Smooth muscle cell (in vitro differentiated cells): ENCODE results near the gene CTNNA2. TPM values are rescaled to one million over a fixed set of nuclear protein-coding genes. Genes with fewer than 3 reads are reported as not detected.
A peak's percentile ranks its signal among the peaks of the same experiment; 100 is the strongest.

Experiments used
- DNase-seq: peaks from one replicate; lab custom pipeline; 2025; ENCODE audit not compliant: unreplicated experiment; lab: John Stamatoyannopoulos, UW
- H2AFZ ChIP-seq: fragments of 200-600 bp; sonication (generic); 2 replicates; pipeline ENCODE4 v1.6.0; 2016; ENCODE audit warnings: antibody characterized with exemption, low read depth, mild to moderate bottlenecking
- H3F3A ChIP-seq: fragments of 200-600 bp; sonication (generic); 2 replicates; pipeline ENCODE4 v1.6.0; 2017; ENCODE audit warnings: antibody characterized with exemption, low read depth
- H3K27ac ChIP-seq: fragments of 200-600 bp; sonication (generic); 2 replicates; pipeline ENCODE4 v1.5.1; 2016; ENCODE audit warnings: low read depth, mild to moderate bottlenecking
- H3K27me3 ChIP-seq: fragments of 200-600 bp; sonication (generic); 2 replicates; pipeline ENCODE4 v1.6.1; 2016; ENCODE audit warnings: low read depth, mild to moderate bottlenecking
- H3K36me3 ChIP-seq: fragments of 200-600 bp; sonication (generic); 2 replicates; pipeline ENCODE4 v1.5.1; 2016; ENCODE audit warnings: low read depth
- H3K4me1 ChIP-seq: fragments of 200-600 bp; sonication (generic); 2 replicates; pipeline ENCODE4 v1.5.1; 2016; ENCODE audit warnings: low read depth
- H3K4me2 ChIP-seq: fragments of 200-600 bp; sonication (generic); 2 replicates; pipeline ENCODE4 v1.6.0; 2016; ENCODE audit warnings: mild to moderate bottlenecking
- H3K4me3 ChIP-seq: fragments of 200-600 bp; sonication (generic); 2 replicates; pipeline ENCODE4 v1.5.1; 2016; ENCODE audit warnings: mild to moderate bottlenecking
- H3K79me2 ChIP-seq: fragments of 200-600 bp; sonication (generic); 2 replicates; pipeline ENCODE4 v1.6.0; 2016; ENCODE audit warnings: low read depth, mild to moderate bottlenecking
- H3K9ac ChIP-seq: fragments of 200-600 bp; sonication (generic); 2 replicates; pipeline ENCODE4 v1.6.0; 2016; ENCODE audit warnings: low read depth
- H3K9me3 ChIP-seq: fragments of 200-600 bp; sonication (generic); replicated peaks from 2 replicates; pipeline ENCODE4 v1.5.1; 2016; ENCODE audit warnings: low read depth
- H4K20me1 ChIP-seq: fragments of 200-600 bp; sonication (generic); 2 replicates; pipeline ENCODE4 v1.6.0; 2016; ENCODE audit warnings: low read depth
- CTCF ChIP-seq: fragments of 200-600 bp; sonication (generic); IDR thresholded peaks from 2 replicates; pipeline ENCODE4 v1.5.1; 2017; ENCODE audit warnings: borderline replicate concordance, mild to moderate bottlenecking, antibody characterized with exemption; ENCODE audit not compliant: insufficient read depth, poor library complexity, severe bottlenecking
- WGBS: methylation state at CpG from one replicate; pipeline ENCODE4 v1.1.7; 2016; ENCODE audit warnings: low lambda C conversion rate; 5-methylcytosine and 5-hydroxymethylcytosine counted together
- polyA plus RNA-seq: library from polyadenylated mRNA; unstranded; fragments of >200 nt; fragmentation: Nextera tagmentation; extraction: Ambion mirVana; gene quantifications from 2 replicates; pipeline ENCODE4 v1.2.1, GENCODE V29; 2016
- total RNA-seq: library from RNA; depleted of rRNA; stranded (reverse); fragments of >200 nt; gene quantifications from 2 replicates; pipeline ENCODE4 v1.2.3, GENCODE V29; 2014

Gene CTNNA2
- total and polyA plus RNA-seq, 2 experiments from 2014 or later: not detected

GRCh38 chr2:80476535-80477117 is 963.8 kb downstream of the CTNNA2 start:
- no peaks in the 10 kb centered on the region for H3K27me3 ChIP-seq
- no peaks in the 10 kb centered on the region for H3K79me2 ChIP-seq
- no peaks in the 10 kb centered on the region for H3F3A ChIP-seq
- H3K4me1 ChIP-seq: no peaks in the 10 kb centered on the region
- no peak overlapping the region for H3K27ac ChIP-seq
- H4K20me1 ChIP-seq: no peaks in the 10 kb centered on the region
- peak overlapping the region; percentile 46 for H2AFZ ChIP-seq
- TF ChIP-seq CTCF: no peak
- no peak overlapping the region for H3K4me3 ChIP-seq
- H3K9ac ChIP-seq: no peak overlapping the region
- DNase-seq: no peak
- WGBS: 16% methylated on average over 2 of the region's 2 CpGs
- H3K36me3 ChIP-seq: no peaks in the 10 kb centered on the region
- H3K4me2 ChIP-seq: no peak overlapping the region
- no peaks in the 10 kb centered on the region for H3K9me3 ChIP-seq

- no peak overlapping the region for H3K4me2 ChIP-seq
- no peak overlapping the region for H3K4me3 ChIP-seq
- H3K9me3 ChIP-seq: no peaks in the 10 kb centered on the region
- no peaks in the 10 kb centered on the region for H3K27me3 ChIP-seq
- no peaks in the 10 kb centered on the region for H4K20me1 ChIP-seq
- H3F3A ChIP-seq: no peaks in the 10 kb centered on the region
- no peak overlapping the region for H3K9ac ChIP-seq
- H3K4me1 ChIP-seq: no peaks in the 10 kb centered on the region
- H2AFZ ChIP-seq: no peak overlapping the region
- no peaks in the 10 kb centered on the region for H3K36me3 ChIP-seq
- H3K27ac ChIP-seq: no peak overlapping the region
- H3K79me2 ChIP-seq: no peaks in the 10 kb centered on the region
- TF ChIP-seq CTCF: no peak
- 90% methylated on average over 3 of the region's 3 CpGs for WGBS
- no peak for DNase-seq
Observed at GRCh38 chr2:80482276-80482675, 969.4 kb downstream of the CTNNA2 start.

GRCh38 chr2:80489717-80490116 is 976.9 kb downstream of the CTNNA2 start:
- Histone ChIP-seq H3K79me2 (no peaks in the 10 kb centered on the region), H3K9ac (no peak overlapping the region), H3K4me2 (peak overlapping the region; percentile 4), H3K4me1 (no peaks in the 10 kb centered on the region), H3K9me3 (no peaks in the 10 kb centered on the region), H3K36me3 (no peaks in the 10 kb centered on the region), H3K27ac (peak overlapping the region; percentile 41), H3K27me3 (no peaks in the 10 kb centered on the region), H2AFZ (peak overlapping the region; percentile 30), H3K4me3 (no peak overlapping the region), H4K20me1 (no peaks in the 10 kb centered on the region), H3F3A (no peaks in the 10 kb centered on the region)
- no peak for DNase-seq
- WGBS: 8% methylated on average over 3 of the region's 3 CpGs
- TF ChIP-seq CTCF: no peak

- no peaks in the 10 kb centered on the region for H3K79me2 ChIP-seq
- no peak overlapping the region for H3K9ac ChIP-seq
- H3K4me3 ChIP-seq: no peak overlapping the region
- H3K4me2 ChIP-seq: no peak overlapping the region
- no peak for TF ChIP-seq CTCF
- H3K27me3 ChIP-seq: no peaks in the 10 kb centered on the region
- no peaks in the 10 kb centered on the region for H3K9me3 ChIP-seq
- no peaks in the 10 kb centered on the region for H4K20me1 ChIP-seq
- 81% methylated on average over 4 of the region's 4 CpGs for WGBS
- H3F3A ChIP-seq: no peaks in the 10 kb centered on the region
- H3K36me3 ChIP-seq: no peaks in the 10 kb centered on the region
- no peaks in the 10 kb centered on the region for H3K4me1 ChIP-seq
- no peak overlapping the region for H2AFZ ChIP-seq
- no peak for DNase-seq
- peak overlapping the region; percentile 17 for H3K27ac ChIP-seq
Observed at GRCh38 chr2:80490964-80491363, 978.1 kb downstream of the CTNNA2 start.
